Tibial nerve (tissue), 3 donors: ENCODE results near the gene UQCRFS1.

Experiments used
- CTCF ChIP-seq, 5 experiments: fragments of 200-600 bp in 3 of 5; fragments of 450-650 bp in 2 of 5; sonication (generic) in 3 of 5; IDR thresholded peaks; one replicate each; pipeline ENCODE4 v1.5.1; 2016 to 2019; ENCODE audit warnings: antibody characterized with exemption in 5 of 5, mild to moderate bottlenecking in 3 of 5, moderate library complexity in 2 of 5
- POLR2A ChIP-seq, 2 donors: fragments of 450-650 bp; IDR thresholded peaks; one replicate each; pipeline ENCODE4 v1.6.1; 2017; ENCODE audit warnings: antibody characterized with exemption in 2 of 2, mild to moderate bottlenecking in 2 of 2, moderate library complexity in 2 of 2

- TF ChIP-seq POLR2A (IDR thresholded peaks at IDR 0.05) (no peak), CTCF (IDR thresholded peaks at IDR 0.05) (no peak)
These were observed 40.6 kb downstream of the UQCRFS1 start for GRCh38 chr19:29172302-29172701.
